Astrocyte (in vitro differentiated cells and primary cell): ENCODE measurements around the gene ULK4. TPM values are rescaled to one million over a fixed set of nuclear protein-coding genes. Genes with fewer than 3 reads are reported as not detected.

Experiments
- DNase-seq: peaks from one replicate; pipeline ENCODE4 v3.0.0-alpha.2; 2010; ENCODE audit warnings: low read depth
- FAIRE-seq: peaks from 2 replicates; lab custom pipeline; 2011; peaks lifted over from hg19 to GRCh38; lab: Jason Lieb, UNC
- H2AFZ ChIP-seq: 2 replicates; pipeline ENCODE4 v1.6.0; 2012; ENCODE audit warnings: low read depth, low read length, inconsistent platforms
- H3K27ac ChIP-seq: 2 replicates; pipeline ENCODE4 v1.5.1; 2011; ENCODE audit warnings: low read depth, low read length, inconsistent platforms
- H3K27me3 ChIP-seq: 2 replicates; pipeline ENCODE4 v1.6.0; 2011; ENCODE audit warnings: low read length, inconsistent platforms; ENCODE audit not compliant: insufficient read depth
- H3K36me3 ChIP-seq: 2 replicates; pipeline ENCODE4 v1.5.1; 2011; ENCODE audit warnings: low read length, inconsistent platforms; ENCODE audit not compliant: insufficient read depth
- H3K4me1 ChIP-seq: 2 replicates; pipeline ENCODE4 v1.5.1; 2011; ENCODE audit warnings: low read length, inconsistent platforms; ENCODE audit not compliant: insufficient read depth
- H3K4me2 ChIP-seq: 2 replicates; pipeline ENCODE4 v1.6.0; 2012; ENCODE audit warnings: low read length, inconsistent platforms
- H3K4me3 ChIP-seq: 2 replicates; pipeline ENCODE4 v1.5.1; 2011; ENCODE audit warnings: low read depth, mild to moderate bottlenecking, low read length, inconsistent platforms; ENCODE audit not compliant: insufficient read depth
- H3K79me2 ChIP-seq: 2 replicates; pipeline ENCODE4 v1.6.0; 2012; ENCODE audit warnings: mild to moderate bottlenecking, low read length, inconsistent platforms; ENCODE audit not compliant: insufficient read depth
- H3K9ac ChIP-seq: 2 replicates; pipeline ENCODE4 v1.6.0; 2012; ENCODE audit warnings: mild to moderate bottlenecking, low read length, inconsistent platforms
- H3K9me3 ChIP-seq: 2 replicates; pipeline ENCODE4 v1.5.1; 2012; ENCODE audit warnings: low read depth, mild to moderate bottlenecking, low read length, inconsistent platforms; ENCODE audit not compliant: insufficient read depth
- H4K20me1 ChIP-seq: 2 replicates; pipeline ENCODE4 v1.6.0; 2012; ENCODE audit warnings: low read length, inconsistent platforms; ENCODE audit not compliant: insufficient read depth
- H3K27ac Mint-ChIP-seq: one replicate; pipeline ENCODE4 v1.8.0; 2021; ENCODE audit warnings: mild to moderate bottlenecking, mixed read lengths; ENCODE audit not compliant: unreplicated experiment
- H3K27me3 Mint-ChIP-seq: one replicate; pipeline ENCODE4 v1.8.0; 2021; ENCODE audit warnings: low read depth, mixed read lengths; ENCODE audit not compliant: unreplicated experiment
- H3K36me3 Mint-ChIP-seq: one replicate; pipeline ENCODE4 v1.8.0; 2021; ENCODE audit warnings: low read depth, mixed read lengths; ENCODE audit not compliant: unreplicated experiment
- H3K4me1 Mint-ChIP-seq: one replicate; pipeline ENCODE4 v1.8.0; 2021; ENCODE audit warnings: low read depth, mixed read lengths; ENCODE audit not compliant: unreplicated experiment
- H3K4me3 Mint-ChIP-seq: one replicate; pipeline ENCODE4 v1.8.0; 2021; ENCODE audit warnings: mild to moderate bottlenecking, moderate library complexity, mixed read lengths; ENCODE audit not compliant: unreplicated experiment
- H3K9me3 Mint-ChIP-seq: one replicate; pipeline ENCODE4 v1.8.0; 2021; ENCODE audit warnings: mild to moderate bottlenecking, mixed read lengths; ENCODE audit not compliant: unreplicated experiment
- CTCF ChIP-seq: IDR thresholded peaks from 2 replicates; pipeline ENCODE4 v1.5.1; 2011; ENCODE audit warnings: low read depth, mild to moderate bottlenecking, inconsistent platforms, low read length, moderate library complexity; ENCODE audit not compliant: insufficient read depth
- EZH2 ChIP-seq: IDR thresholded peaks from 2 replicates; pipeline ENCODE4 v1.6.1; 2012; ENCODE audit warnings: mild to moderate bottlenecking, low read length, inconsistent platforms; ENCODE audit not compliant: insufficient read depth
- total RNA-seq: library from RNA; stranded (reverse); gene quantifications from 2 replicates; pipeline ENCODE4 v1.2.1, GENCODE V29; 2021

The ULK4 gene
- total RNA-seq, 1 donor from 2014 or later = 6.6 TPM

- FAIRE-seq = peak; percentile 23
- no peak overlapping the region for H3K4me3 Mint-ChIP-seq
- no peaks in the 10 kb centered on the region for H3K79me2 ChIP-seq
- no peaks in the 10 kb centered on the region for H3K27me3 Mint-ChIP-seq
- no peaks in the 10 kb centered on the region for H3K9me3 ChIP-seq
- H4K20me1 ChIP-seq = no peaks in the 10 kb centered on the region
- H3K4me3 ChIP-seq = no peak overlapping the region
- peaks cover 3% of the 10 kb centered on the region for H3K9me3 Mint-ChIP-seq
- H3K27ac ChIP-seq = no peak overlapping the region
- H2AFZ ChIP-seq = no peak overlapping the region
- H3K4me1 ChIP-seq = no peaks in the 10 kb centered on the region
- TF ChIP-seq CTCF = no peak
- TF ChIP-seq EZH2 = no peak
- H3K4me1 Mint-ChIP-seq = no peaks in the 10 kb centered on the region
- no peaks in the 10 kb centered on the region for H3K27me3 ChIP-seq
- H3K36me3 Mint-ChIP-seq = peaks cover 16% of the 10 kb centered on the region
- DNase-seq = peak; percentile 66
- no peak overlapping the region for H3K4me2 ChIP-seq
- no peak overlapping the region for H3K9ac ChIP-seq
- H3K36me3 ChIP-seq = no peaks in the 10 kb centered on the region
- H3K27ac Mint-ChIP-seq = no peak overlapping the region
These were observed 28.7 kb downstream of the ULK4 start for GRCh38 chr3:41933154-41933676.

- Mint-ChIP-seq H3K4me3 (no peak overlapping the region), H3K4me1 (no peaks in the 10 kb centered on the region), H3K36me3 (peaks cover 16% of the 10 kb centered on the region), H3K27me3 (no peaks in the 10 kb centered on the region), H3K27ac (no peak overlapping the region), H3K9me3 (peaks cover 3% of the 10 kb centered on the region)
- Histone ChIP-seq H3K27ac (no peak overlapping the region), H3K4me3 (no peak overlapping the region), H3K36me3 (no peaks in the 10 kb centered on the region), H3K4me2 (no peak overlapping the region), H3K9me3 (no peaks in the 10 kb centered on the region), H3K9ac (no peak overlapping the region), H3K27me3 (no peaks in the 10 kb centered on the region), H2AFZ (no peak overlapping the region), H4K20me1 (no peaks in the 10 kb centered on the region), H3K79me2 (no peaks in the 10 kb centered on the region), H3K4me1 (no peaks in the 10 kb centered on the region)
- FAIRE-seq (no peak), DNase-seq (no peak)
- TF ChIP-seq EZH2 (no peak), CTCF (no peak)
These were observed 29.4 kb downstream of the ULK4 start for GRCh38 chr3:41932464-41932863.

GRCh38 chr3:41920406-41920965 lies 41.4 kb downstream of the ULK4 start:
- no peaks in the 10 kb centered on the region for H4K20me1 ChIP-seq
- Mint-ChIP-seq H3K4me3 (no peak overlapping the region), H3K27ac (no peak overlapping the region), H3K36me3 (no peaks in the 10 kb centered on the region), H3K27me3 (no peaks in the 10 kb centered on the region), H3K9me3 (no peaks in the 10 kb centered on the region), H3K4me1 (no peaks in the 10 kb centered on the region)
- no peak for DNase-seq
- no peak overlapping the region for H2AFZ ChIP-seq
- H3K79me2 ChIP-seq = no peaks in the 10 kb centered on the region
- no peaks in the 10 kb centered on the region for H3K36me3 ChIP-seq
- H3K4me2 ChIP-seq = no peak overlapping the region
- H3K9ac ChIP-seq = no peak overlapping the region
- H3K27ac ChIP-seq = no peak overlapping the region
- H3K27me3 ChIP-seq = no peaks in the 10 kb centered on the region
- FAIRE-seq = no peak
- no peaks in the 10 kb centered on the region for H3K4me1 ChIP-seq
- H3K4me3 ChIP-seq = no peak overlapping the region
- TF ChIP-seq CTCF = no peak
- TF ChIP-seq EZH2 = no peak
- H3K9me3 ChIP-seq = no peaks in the 10 kb centered on the region
